GM18526 (cell line): ENCODE measurements around the gene TBX6.

Source experiments
- POLR2A ChIP-seq: IDR thresholded peaks from 3 replicates; pipeline ENCODE4 v1.6.1; 2011; ENCODE audit not compliant: insufficient read length; ENCODE audit errors: extremely low read depth

Gene TBX6

DNA sequence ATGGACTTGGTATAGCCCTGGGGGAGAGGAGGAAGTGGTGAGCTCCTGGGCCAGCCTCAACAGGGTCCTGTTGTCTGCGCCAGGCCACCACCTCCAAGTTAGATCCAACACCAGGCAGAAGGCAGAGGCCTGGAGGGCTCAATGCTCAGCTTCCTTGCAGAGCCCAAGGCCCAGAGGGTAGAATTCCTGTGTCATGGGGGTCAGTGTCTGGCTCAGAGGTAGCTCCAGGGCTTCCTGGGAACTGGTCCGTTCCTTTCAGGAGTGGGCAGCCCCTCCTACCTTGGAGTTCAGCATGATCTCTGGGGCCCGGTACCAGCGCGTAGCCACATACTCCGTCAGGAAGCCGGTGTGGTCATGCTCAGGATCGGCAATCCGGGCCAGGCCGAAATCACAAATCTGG, 26.0 kb upstream of the TBX6 start:
- TF ChIP-seq POLR2A = no peak

- TF ChIP-seq POLR2A = no peak
These were observed 24.8 kb upstream of the TBX6 start for GRCh38 chr16:30116291-30117207.

GRCh38 chr16:30115238-30115637, 23.5 kb upstream of the TBX6 start:
- no peak for TF ChIP-seq POLR2A

GRCh38 chr16:30114411-30114810, 22.7 kb upstream of the TBX6 start:
- TF ChIP-seq POLR2A = no peak

DNA sequence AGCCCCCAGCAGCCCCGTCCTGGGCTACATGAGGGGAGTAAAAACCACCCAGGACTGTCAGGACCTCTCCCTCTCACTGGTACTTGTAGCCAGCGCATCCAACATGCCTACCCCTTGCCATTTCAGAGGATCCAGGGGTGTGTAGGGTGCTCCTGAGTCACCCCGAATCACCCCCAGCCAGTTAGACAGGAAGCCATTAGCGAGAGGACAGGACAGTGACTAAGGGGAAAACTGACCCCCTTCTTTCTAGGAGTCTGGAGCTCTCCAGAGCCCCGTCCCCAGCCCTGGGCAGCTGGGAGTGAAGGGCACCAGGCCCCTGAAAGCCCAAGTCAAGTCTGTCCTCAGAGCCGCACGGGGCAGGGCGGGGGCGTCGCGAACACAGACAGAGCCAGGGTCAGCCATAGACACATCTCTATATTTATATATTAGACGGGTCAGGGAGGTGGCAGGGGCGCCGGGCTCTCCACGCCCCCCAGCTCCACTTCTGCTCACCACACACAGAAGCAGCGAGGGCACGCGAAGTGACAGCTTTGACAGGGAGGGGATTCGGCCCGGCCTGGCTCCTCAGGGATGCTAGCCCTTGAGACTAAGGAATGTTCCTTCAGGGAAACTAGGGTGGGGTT, 22.1 kb upstream of the TBX6 start:
- TF ChIP-seq POLR2A = no peak

DNA sequence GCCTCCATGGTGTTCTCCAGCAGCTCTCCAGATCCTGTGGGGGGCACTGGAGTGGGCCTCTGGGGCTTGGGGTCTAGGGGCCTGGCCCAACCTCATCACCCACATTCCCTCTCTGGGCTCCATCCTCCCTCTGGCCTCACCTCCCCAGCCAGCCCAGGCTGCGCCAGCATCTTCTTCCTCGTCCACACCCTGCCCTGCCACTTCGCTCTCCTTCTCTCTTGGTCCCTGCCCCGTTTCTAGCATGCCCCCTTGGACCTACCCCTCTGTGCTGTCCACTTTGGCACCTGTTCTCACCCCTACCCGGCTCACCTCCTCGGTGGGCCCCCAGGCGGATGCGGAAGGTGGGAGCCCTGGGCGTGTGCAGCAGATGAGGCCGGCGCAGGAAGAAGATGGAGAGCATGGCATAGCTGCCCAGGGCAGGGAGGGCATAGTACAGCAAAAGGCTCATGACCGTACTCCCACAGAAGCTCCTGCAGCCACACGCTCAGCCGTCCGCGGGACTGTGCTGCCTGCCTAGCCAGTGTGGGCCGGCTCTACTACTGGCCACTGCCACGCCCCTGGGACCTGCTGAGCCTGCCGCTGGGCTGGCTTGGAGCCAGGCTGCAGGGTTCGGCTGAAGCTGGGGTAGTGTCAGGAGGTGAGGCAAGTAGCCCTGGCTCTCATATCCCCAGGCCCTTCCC, 21.4 kb upstream of the TBX6 start, which contains the start of gene GDPD3:
Gene GDPD3 (minus strand): TSS at position 507 of the 680 bp plus-strand sequence. CDS start 59 bp downstream, at position 448.
- no peak for TF ChIP-seq POLR2A

- no peak for TF ChIP-seq POLR2A
These were observed 20.7 kb upstream of the TBX6 start for GRCh38 chr16:30112197-30113030.

DNA sequence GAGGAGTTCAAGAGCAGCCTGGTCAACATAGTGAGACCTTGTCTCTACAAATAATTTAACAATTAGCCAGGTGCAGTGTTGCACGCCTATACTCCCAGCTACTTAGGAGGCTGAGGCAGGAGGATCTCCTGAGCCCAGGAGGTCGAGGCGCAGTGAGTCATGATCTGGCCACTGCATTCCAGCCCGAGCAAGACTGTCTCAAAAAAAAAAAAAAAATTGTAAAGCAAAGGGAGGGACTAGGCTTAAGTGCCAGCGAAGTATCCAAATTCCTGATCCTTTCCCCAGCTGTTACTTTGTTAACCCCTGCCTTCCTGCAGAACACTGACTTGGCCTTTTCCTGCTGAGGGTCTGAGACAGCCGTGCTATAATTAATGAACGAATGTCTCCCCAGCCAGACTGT, 18.9 kb upstream of the TBX6 start:
- TF ChIP-seq POLR2A = no peak

- no peak for TF ChIP-seq POLR2A
These were observed 16.5 kb upstream of the TBX6 start for GRCh38 chr16:30108059-30108850.

- TF ChIP-seq POLR2A = no peak
These were observed 12.8 kb upstream of the TBX6 start for GRCh38 chr16:30104492-30104891.

DNA sequence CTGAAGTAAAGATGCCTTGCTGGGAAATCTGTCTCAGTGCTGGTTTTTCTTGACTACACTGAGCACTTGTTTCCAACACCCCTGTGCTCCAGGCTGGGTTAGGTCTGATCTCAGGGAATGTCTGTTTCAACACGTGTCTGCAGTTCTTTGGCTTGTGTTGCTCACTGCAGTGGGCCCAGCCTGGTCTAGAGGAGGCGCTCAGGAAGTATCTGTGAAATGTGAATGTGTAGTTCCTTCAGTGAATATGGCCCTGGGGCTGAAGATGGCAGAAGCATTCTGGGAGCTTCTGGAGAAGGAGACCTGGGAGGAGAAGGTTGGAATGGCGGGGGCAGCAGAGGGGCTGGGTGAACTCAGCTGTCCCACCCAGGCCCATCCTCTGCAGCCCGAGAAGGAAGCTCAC, 12.4 kb upstream of the TBX6 start:
- no peak for TF ChIP-seq POLR2A

DNA sequence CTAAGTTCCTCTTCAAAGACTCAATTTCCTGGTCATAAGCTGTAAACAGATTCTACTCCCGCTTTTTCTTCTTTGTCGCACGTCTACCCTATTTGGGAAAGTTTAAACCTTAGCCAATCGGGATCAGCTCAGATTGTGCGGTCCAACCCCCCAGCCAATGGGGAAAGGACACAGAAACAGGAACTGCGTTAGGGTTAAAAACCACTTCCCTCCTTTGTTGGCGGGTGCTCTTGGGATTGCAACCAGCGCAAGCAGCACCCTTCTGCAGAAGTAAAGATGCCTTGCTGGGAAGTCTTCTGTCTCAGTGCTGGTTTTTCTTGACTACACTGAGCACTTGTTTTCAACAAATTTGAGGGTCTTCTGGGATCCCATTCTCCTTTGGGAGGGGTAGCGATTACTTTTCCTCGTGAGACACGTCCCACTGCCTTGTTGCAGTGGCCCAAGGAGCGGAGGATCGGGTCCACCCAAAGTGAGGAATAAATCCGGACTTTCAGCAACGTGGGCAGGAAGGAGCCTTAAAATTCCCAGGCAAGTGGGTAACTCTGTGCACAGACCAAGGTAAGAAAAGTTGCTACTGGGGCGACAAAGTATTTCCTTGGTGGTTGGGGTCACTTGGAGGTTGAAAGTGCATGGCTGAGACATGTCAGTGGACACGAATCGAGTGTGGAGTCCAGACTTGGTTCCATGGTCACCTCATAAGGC, 5.3 kb upstream of the TBX6 start:
- TF ChIP-seq POLR2A = no peak

DNA sequence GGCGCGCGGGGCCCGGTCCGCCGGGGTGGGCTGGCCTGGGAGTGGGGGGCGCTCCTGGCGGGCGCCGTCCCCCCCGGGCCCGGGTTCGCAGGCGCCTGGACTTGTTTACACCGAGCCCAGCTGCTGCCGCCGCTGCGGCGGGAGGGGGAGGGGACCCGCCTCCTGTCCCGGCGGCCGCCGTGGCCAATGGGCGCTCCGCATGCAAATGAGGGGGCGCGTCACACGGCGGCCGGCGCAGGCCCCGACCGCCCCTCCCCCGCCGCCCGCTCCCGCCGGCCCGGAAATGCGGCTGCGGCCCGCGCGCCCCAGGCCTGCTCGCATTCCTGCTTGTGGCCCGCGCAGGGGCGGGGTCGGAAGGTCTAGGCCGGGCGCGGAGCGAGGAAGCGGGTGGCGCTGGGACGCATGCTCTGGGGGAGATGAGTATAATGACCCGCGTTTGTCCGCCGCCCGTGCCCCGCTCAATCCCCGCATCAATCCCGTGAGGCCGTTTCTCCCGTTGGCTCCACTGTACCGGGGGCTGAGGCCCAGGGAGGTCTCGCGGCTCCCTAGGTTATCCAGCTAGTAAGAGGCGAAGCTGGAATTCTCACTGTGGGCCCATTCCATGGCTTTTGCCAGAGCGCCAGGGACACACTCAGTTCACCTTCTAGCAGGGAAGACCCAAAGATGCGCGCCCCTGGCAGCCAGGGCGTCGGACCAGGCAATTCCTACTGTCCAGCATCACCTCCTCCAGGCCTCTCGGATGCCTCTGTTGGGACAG, 4.6 kb upstream of the TBX6 start, which contains the start of gene YPEL3:
Gene YPEL3 (minus strand): TSS at position 109 of the 757 bp plus-strand sequence. CDS start 731 bp downstream, outside the sequence.
- peak; percentile 69 for TF ChIP-seq POLR2A
